ENCODE results near the gene ULK4. TPM values are rescaled to one million over a fixed set of nuclear protein-coding genes. Genes with fewer than 3 reads are reported as not detected.

Gene ULK4
- total and polyA plus RNA-seq, 2 of the 8 experiments (the other 6 are each of a cell fraction or from before 2014, with no cell fraction given), result 3.0 to 10.8 TPM

DNA sequence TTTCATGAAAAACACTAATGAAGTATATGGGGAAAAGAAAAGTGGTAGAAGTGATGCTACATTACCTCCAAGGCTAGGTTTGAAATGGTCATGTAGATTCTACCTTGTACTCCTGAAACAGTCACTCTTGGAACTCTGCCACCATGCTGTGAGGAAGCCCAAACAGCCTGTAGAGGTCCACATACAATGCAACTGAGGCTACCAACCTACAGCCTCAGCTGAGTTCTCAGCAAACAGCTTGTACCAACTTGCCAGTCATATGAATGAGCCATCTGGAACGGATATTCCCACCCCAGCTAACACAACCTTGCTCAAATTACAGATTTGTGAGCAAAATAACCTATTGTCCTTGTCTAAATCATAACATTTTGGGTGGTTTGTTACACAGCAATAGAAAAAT is 193.5 kb downstream of the ULK4 start:
- H3K4me3 ChIP-seq (ENCODE audit: extremely low read depth in 1 of 4, insufficient read depth in 2 of 4, low read depth in 3 of 4, low read length in 4 of 4), result no peak overlapping the region
- H4K5ac ChIP-seq (ENCODE audit: insufficient read length, low read depth, low read length), result no peak overlapping the region
- H2BK120ac ChIP-seq (replicated peaks; ENCODE audit: low read depth, low read length), result no peak overlapping the region
- no peak overlapping the region for H2BK15ac ChIP-seq (ENCODE audit: low read length)
- H3K4me1 ChIP-seq (replicated peaks in 1 of 4; ENCODE audit: control insufficient read depth in 3 of 4, insufficient read depth in 4 of 4, low read length in 3 of 4), result no peaks in the 10 kb centered on the region
- H4K8ac ChIP-seq (ENCODE audit: extremely low read depth, insufficient read depth, low read length), result no peak overlapping the region
- no peaks in the 10 kb centered on the region for H3K27me3 ChIP-seq (replicated peaks in 1 of 4; ENCODE audit: control insufficient read depth in 3 of 4, extremely low read depth in 1 of 4, insufficient read depth in 3 of 4, low read length in 3 of 4)
- no peak overlapping the region for H4K91ac ChIP-seq (replicated peaks; ENCODE audit: insufficient read length, low read length)
- no peak overlapping the region for H2AFZ ChIP-seq (ENCODE audit: low read length)
- ChIA-PET POLR2A (ENCODE audit: partially characterized antibody) (no interaction called here), CTCF (ENCODE audit: partially characterized antibody) (interaction anchor here (0.7 kb wide), 1 partner anchor 485 kb away, joined by 3 read pairs; no protein-coding TSS in a partner anchor)
- H3K4me2 ChIP-seq (ENCODE audit: insufficient read depth in 1 of 2, low read depth in 2 of 2, low read length in 2 of 2), result no peak overlapping the region
- H3K4ac ChIP-seq (replicated peaks; ENCODE audit: insufficient read length, low read depth, low read length), result no peak overlapping the region
- no peak overlapping the region for H2BK5ac ChIP-seq (ENCODE audit: low read depth, low read length)
- H3K9me3 ChIP-seq (ENCODE audit: insufficient read depth in 2 of 2, low read depth in 1 of 2, low read length in 1 of 2), result no peaks in the 10 kb centered on the region
- 92% methylated on average over 1 of the region's 1 CpG; no CpG with 5 or more reads in 1 of the 2 experiments for WGBS, 2 experiments (ENCODE audit: extremely low coverage in 1 of 2, insufficient coverage in 1 of 2, insufficient read length in 1 of 2, insufficient replicate concordance in 2 of 2, low coverage in 1 of 2, low lambda C conversion rate in 2 of 2, missing lambda C conversion rate in 1 of 2)
- no peak overlapping the region for H2AK5ac ChIP-seq (ENCODE audit: low read depth, low read length)
- H2BK12ac ChIP-seq (ENCODE audit: low read depth, low read length), result no peak overlapping the region
- no peak overlapping the region for H3K18ac ChIP-seq (ENCODE audit: extremely low read depth, low read length)
- TF ChIP-seq TAF1 (IDR thresholded peaks at IDR 0.05; ENCODE audit: low read depth, low read length) (no peak), CREB1 (IDR thresholded peaks at IDR 0.05) (no peak), GTF2F1 (IDR thresholded peaks at IDR 0.05; ENCODE audit: borderline replicate concordance, low read depth, low read length) (no peak), SUZ12 (IDR thresholded peaks at IDR 0.05; ENCODE audit: low read length) (no peak), SAP30 (IDR thresholded peaks at IDR 0.05; ENCODE audit: insufficient read depth, insufficient replicate concordance, low read length) (no peak), POLR2AphosphoS5 (IDR thresholded peaks at IDR 0.05; ENCODE audit: low read depth, low read length) (no peak), SIRT6 (IDR thresholded peaks at IDR 0.05; ENCODE audit: low read length) (no peak), KDM4A (IDR thresholded peaks at IDR 0.05; ENCODE audit: low read depth, low read length, severe bottlenecking) (no peak), TBP (IDR thresholded peaks at IDR 0.05; ENCODE audit: low read depth, low read length) (no peak), SP2 (IDR thresholded peaks at IDR 0.05; ENCODE audit: low read length) (no peak)
- TF ChIP-seq, protein P1, sequence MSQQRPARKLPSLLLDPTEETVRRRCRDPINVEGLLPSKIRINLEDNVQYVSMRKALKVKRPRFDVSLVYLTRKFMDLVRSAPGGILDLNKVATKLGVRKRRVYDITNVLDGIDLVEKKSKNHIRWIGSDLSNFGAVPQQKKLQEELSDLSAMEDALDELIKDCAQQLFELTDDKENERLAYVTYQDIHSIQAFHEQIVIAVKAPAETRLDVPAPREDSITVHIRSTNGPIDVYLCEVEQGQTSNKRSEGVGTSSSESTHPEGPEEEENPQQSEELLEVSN (IDR thresholded peaks at IDR 0.05), result no peak
- TF ChIP-seq, protein P2, sequence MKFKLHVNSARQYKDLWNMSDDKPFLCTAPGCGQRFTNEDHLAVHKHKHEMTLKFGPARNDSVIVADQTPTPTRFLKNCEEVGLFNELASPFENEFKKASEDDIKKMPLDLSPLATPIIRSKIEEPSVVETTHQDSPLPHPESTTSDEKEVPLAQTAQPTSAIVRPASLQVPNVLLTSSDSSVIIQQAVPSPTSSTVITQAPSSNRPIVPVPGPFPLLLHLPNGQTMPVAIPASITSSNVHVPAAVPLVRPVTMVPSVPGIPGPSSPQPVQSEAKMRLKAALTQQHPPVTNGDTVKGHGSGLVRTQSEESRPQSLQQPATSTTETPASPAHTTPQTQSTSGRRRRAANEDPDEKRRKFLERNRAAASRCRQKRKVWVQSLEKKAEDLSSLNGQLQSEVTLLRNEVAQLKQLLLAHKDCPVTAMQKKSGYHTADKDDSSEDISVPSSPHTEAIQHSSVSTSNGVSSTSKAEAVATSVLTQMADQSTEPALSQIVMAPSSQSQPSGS (IDR thresholded peaks at IDR 0.05; ENCODE audit: low read length), result no peak
- no peak overlapping the region for H3K27ac ChIP-seq (ENCODE audit: low read depth, low read length)
- H3K56ac ChIP-seq (replicated peaks; ENCODE audit: insufficient read length, low read depth, low read length), result no peak overlapping the region
- no peak overlapping the region for H2BK20ac ChIP-seq (ENCODE audit: low read length)
- no peaks in the 10 kb centered on the region for H4K20me1 ChIP-seq (replicated peaks in 1 of 2; ENCODE audit: control insufficient read depth in 1 of 2, insufficient read depth in 2 of 2, low read length in 2 of 2)
- H3K23ac ChIP-seq (ENCODE audit: insufficient read length), result no peak overlapping the region
- DNase-seq (ENCODE audit: low read depth in 1 of 2, low spot score in 2 of 2) (no peak), FAIRE-seq (no peak)
- no peaks in the 10 kb centered on the region; the same call in 1 of the 2 replicates for H3K23me2 ChIP-seq (ENCODE audit: low read depth, low read length)
- H3K14ac ChIP-seq (ENCODE audit: insufficient read length), result no peak overlapping the region
- no peak overlapping the region for H3K9ac ChIP-seq (replicated peaks in 1 of 4; ENCODE audit: extremely low read depth in 1 of 4, low read depth in 3 of 4, low read length in 3 of 4)
- H3K79me2 ChIP-seq (ENCODE audit: control insufficient read depth in 1 of 2, insufficient read depth in 2 of 2, low read length in 2 of 2), result no peaks in the 10 kb centered on the region
- H3K79me1 ChIP-seq (ENCODE audit: low read depth, low read length), result no peaks in the 10 kb centered on the region
- H3K36me3 ChIP-seq (ENCODE audit: control insufficient read depth in 2 of 4, insufficient read depth in 4 of 4, low read length in 3 of 4), result no peaks in the 10 kb centered on the region

Measured in H1 (cell line).